Endothelial cell of umbilical vein (primary cell): ENCODE data around the gene PLEKHD1. TPM values are rescaled to one million over a fixed set of nuclear protein-coding genes. Genes with fewer than 3 reads are reported as not detected.
A peak's percentile ranks its signal among the peaks of the same experiment; 100 is the strongest.

ENCODE experiments used
- BruUV-seq: library from RNA; stranded (reverse); fragments of 400-500 nt; replicated peaks from 2 replicates; lab custom pipeline; 2021; lab: Mats Ljungman, UMichigan
- CTCF ChIA-PET: fragments of 300-600, 350-600 bp; sonication (Branson Sonifier 250); formaldehyde crosslinking; loops from one replicate; lab custom pipeline; 2021; ENCODE audit warnings: antibody characterized with exemption, inconsistent platforms; lab: Charles Lee
- POLR2A ChIA-PET: fragments of 300-600, 350-600 bp; sonication (Branson Sonifier 250); formaldehyde crosslinking; loops from one replicate; lab custom pipeline; 2021; ENCODE audit warnings: antibody characterized with exemption, inconsistent platforms; lab: Charles Lee
- DNase-seq: peaks from one replicate; pipeline ENCODE4 v3.0.0-alpha.2; 2011; ENCODE audit warnings: low read depth, low spot score
- FAIRE-seq: peaks from 2 replicates; lab custom pipeline; 2011; peaks lifted over from hg19 to GRCh38; lab: Jason Lieb, UNC
- H2AFZ ChIP-seq: 2 replicates; pipeline ENCODE4 v1.6.0; 2012; ENCODE audit warnings: low read depth, low read length, control low read depth, inconsistent platforms
- H3K27ac ChIP-seq: 2 replicates; pipeline ENCODE4 v1.5.1; 2011; ENCODE audit warnings: low read depth, mild to moderate bottlenecking, control low read depth, low read length, moderate library complexity; ENCODE audit not compliant: insufficient read depth
- H3K27me3 ChIP-seq, 2 experiments: 2 replicates each; pipeline versions ENCODE4 v1.6.0 to v1.6.1; 2011; ENCODE audit warnings: low read length in 2 of 2, mixed read lengths in 1 of 2; ENCODE audit not compliant: control insufficient read depth in 2 of 2, insufficient read depth in 2 of 2
- H3K36me3 ChIP-seq, 2 experiments: 2 replicates in 1 of 2; 3 replicates in 1 of 2; pipeline ENCODE4 v1.5.1; 2011; ENCODE audit warnings: low read length in 2 of 2, mild to moderate bottlenecking in 1 of 2, moderate library complexity in 1 of 2; ENCODE audit not compliant: control insufficient read depth in 2 of 2, insufficient read depth in 2 of 2; ENCODE audit errors: extremely low read depth in 1 of 2
- H3K4me1 ChIP-seq: 3 replicates; pipeline ENCODE4 v1.5.1; 2011; ENCODE audit warnings: mild to moderate bottlenecking, low read length; ENCODE audit not compliant: control insufficient read depth, insufficient read depth; ENCODE audit errors: extremely low read depth
- H3K4me2 ChIP-seq: 2 replicates; pipeline ENCODE4 v1.6.1; 2011; ENCODE audit warnings: low read length, control low read depth, mixed read lengths; ENCODE audit not compliant: insufficient read depth
- H3K4me3 ChIP-seq, 3 experiments: fragments of 200-600 bp in 1 of 3; sonication (generic), shearing (Covaris generic) in 1 of 3; replicated peaks in 1 of 3; 2 replicates each; pipeline ENCODE4 v1.5.1; 2011 to 2016; ENCODE audit warnings: control low read depth in 3 of 3, low read length in 3 of 3, mild to moderate bottlenecking in 2 of 3, inconsistent platforms in 1 of 3, low read depth in 1 of 3, moderate library complexity in 1 of 3; ENCODE audit not compliant: insufficient read depth in 1 of 3
- H3K79me2 ChIP-seq: 2 replicates; pipeline ENCODE4 v1.6.0; 2012; ENCODE audit warnings: low read length, inconsistent platforms; ENCODE audit not compliant: control insufficient read depth, insufficient read depth
- H3K9ac ChIP-seq: replicated peaks from 2 replicates; pipeline ENCODE3; 2011; ENCODE audit warnings: low read length, control low read depth; ENCODE audit not compliant: insufficient read depth; ENCODE audit errors: extremely low read depth
- H3K9me1 ChIP-seq: replicated peaks from 3 replicates; pipeline ENCODE4 v1.6.0; 2011; ENCODE audit warnings: mild to moderate bottlenecking, low read length; ENCODE audit not compliant: control insufficient read depth, insufficient read depth; ENCODE audit errors: extremely low read depth
- H3K9me3 ChIP-seq: replicated peaks from 2 replicates; pipeline ENCODE4 v1.5.1; 2012; ENCODE audit warnings: low read length, inconsistent platforms; ENCODE audit not compliant: control insufficient read depth, insufficient read depth
- H4K20me1 ChIP-seq: replicated peaks from 2 replicates; pipeline ENCODE3; 2011; ENCODE audit warnings: mild to moderate bottlenecking, low read length; ENCODE audit not compliant: control insufficient read depth, insufficient read depth; ENCODE audit errors: extremely low read depth
- EZH2 ChIP-seq: IDR thresholded peaks from 2 replicates; pipeline ENCODE4 v1.6.1; 2012; ENCODE audit warnings: borderline replicate concordance, low read depth, mild to moderate bottlenecking, moderate library complexity, low read length, inconsistent platforms; ENCODE audit not compliant: severe bottlenecking
- FOS ChIP-seq: IDR thresholded peaks from 2 replicates; pipeline ENCODE4 v1.6.1; 2011; ENCODE audit warnings: mild to moderate bottlenecking, low read length, moderate library complexity, borderline replicate concordance; ENCODE audit not compliant: insufficient read depth
- GATA2 ChIP-seq: IDR thresholded peaks from 2 replicates; pipeline ENCODE4 v1.7.0; 2011; ENCODE audit warnings: low read depth, mild to moderate bottlenecking, moderate library complexity, mixed read lengths, low read length; ENCODE audit not compliant: insufficient read length, insufficient read depth
- MYC ChIP-seq: IDR thresholded peaks from one replicate; pipeline ENCODE4 v1.6.1; 2011; ENCODE audit warnings: mild to moderate bottlenecking, low read depth, low read length
- POLR2AphosphoS5 ChIP-seq: IDR thresholded peaks from 2 replicates; pipeline ENCODE4 v1.6.1; 2012; ENCODE audit warnings: low read depth, mild to moderate bottlenecking, control low read depth, low read length, moderate library complexity; ENCODE audit not compliant: insufficient read depth
- dilution Hi-C: fragments of 300-500 bp; cut with MboI; formaldehyde crosslinking; loops from one replicate; pipeline ENCODE4 v1.15.0; 2019; ENCODE audit warnings: low sequenced_read_pairs; ENCODE audit not compliant: extremely low pct_ligation_motif_present
- intact Hi-C: fragments of 100-400 bp; cut with micrococcal nuclease; formaldehyde crosslinking; loops from one replicate; pipeline ENCODE4 v1.10.0; 2022
- polyA plus RNA-seq, 4 experiments: library from polyadenylated mRNA; depleted of rRNA in 3 of 4; stranded (reverse) in 3 of 4; unstranded in 1 of 4; fragments of >200 nt; gene quantifications; 2 replicates each; pipeline versions ENCODE4 v1.2.1 to v1.2.3, GENCODE V29; 2011 to 2012; ENCODE audit warnings: missing spikeins in 1 of 4
- total RNA-seq: library from RNA; stranded (reverse); gene quantifications from 2 replicates; pipeline ENCODE4 v1.2.3, GENCODE V29; 2021
- TF ChIP-seq, protein P1 (sequence below), 2 donors: IDR thresholded peaks; 1 replicate in 1 of 2; 2 replicates in 1 of 2; pipeline ENCODE4 v1.5.1; 2011; ENCODE audit warnings: low read length in 2 of 2, mild to moderate bottlenecking in 2 of 2, moderate library complexity in 2 of 2, control low read depth in 1 of 2, inconsistent platforms in 1 of 2, low read depth in 1 of 2; ENCODE audit not compliant: insufficient read depth in 1 of 2; ENCODE audit errors: extremely low read depth in 1 of 2

PLEKHD1 gene
- total and polyA plus RNA-seq, 2 donors (not counting 3 experiments of a cell fraction or from before 2014, with no cell fraction given), result 0.01 TPM; not detected in 1

DNA sequence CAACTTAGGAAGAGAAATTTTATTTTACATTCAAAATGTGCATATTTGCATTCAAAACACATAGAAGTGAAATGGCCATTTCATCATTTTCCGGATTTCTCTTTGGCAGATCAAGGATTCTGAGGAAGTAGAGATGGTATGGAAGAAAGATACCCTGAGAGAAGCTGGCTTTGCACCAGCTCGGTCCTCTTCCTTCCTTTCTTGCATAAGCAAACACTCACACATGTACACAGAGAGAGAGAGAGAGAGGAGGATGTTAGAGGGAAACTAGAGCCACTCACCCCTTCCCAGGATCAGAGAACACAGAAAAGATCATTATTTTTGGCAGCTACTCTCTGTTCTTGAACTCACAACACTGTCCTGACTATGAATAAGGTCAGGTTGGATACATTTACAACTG lies 15.6 kb upstream of the PLEKHD1 start:
- H4K20me1 ChIP-seq, result no peaks in the 10 kb centered on the region
- TF ChIP-seq POLR2AphosphoS5, result no peak
- TF ChIP-seq EZH2, result no peak
- no peak for TF ChIP-seq GATA2
- TF ChIP-seq, protein P1, sequence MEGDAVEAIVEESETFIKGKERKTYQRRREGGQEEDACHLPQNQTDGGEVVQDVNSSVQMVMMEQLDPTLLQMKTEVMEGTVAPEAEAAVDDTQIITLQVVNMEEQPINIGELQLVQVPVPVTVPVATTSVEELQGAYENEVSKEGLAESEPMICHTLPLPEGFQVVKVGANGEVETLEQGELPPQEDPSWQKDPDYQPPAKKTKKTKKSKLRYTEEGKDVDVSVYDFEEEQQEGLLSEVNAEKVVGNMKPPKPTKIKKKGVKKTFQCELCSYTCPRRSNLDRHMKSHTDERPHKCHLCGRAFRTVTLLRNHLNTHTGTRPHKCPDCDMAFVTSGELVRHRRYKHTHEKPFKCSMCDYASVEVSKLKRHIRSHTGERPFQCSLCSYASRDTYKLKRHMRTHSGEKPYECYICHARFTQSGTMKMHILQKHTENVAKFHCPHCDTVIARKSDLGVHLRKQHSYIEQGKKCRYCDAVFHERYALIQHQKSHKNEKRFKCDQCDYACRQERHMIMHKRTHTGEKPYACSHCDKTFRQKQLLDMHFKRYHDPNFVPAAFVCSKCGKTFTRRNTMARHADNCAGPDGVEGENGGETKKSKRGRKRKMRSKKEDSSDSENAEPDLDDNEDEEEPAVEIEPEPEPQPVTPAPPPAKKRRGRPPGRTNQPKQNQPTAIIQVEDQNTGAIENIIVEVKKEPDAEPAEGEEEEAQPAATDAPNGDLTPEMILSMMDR (IDR thresholded peaks at IDR 0.05; ENCODE audit: extremely low read depth in 1 of 2, insufficient read depth in 1 of 2, low read depth in 1 of 2, low read length in 2 of 2), result no peak
- no peak for TF ChIP-seq FOS
- no peak for TF ChIP-seq MYC
- H3K79me2 ChIP-seq, result no peaks in the 10 kb centered on the region
- DNase-seq, result peak; percentile 20
- H3K9me1 ChIP-seq, result no peaks in the 10 kb centered on the region
- POLR2A ChIA-PET, result no interaction called here
- FAIRE-seq, result peak; percentile 55
- intact Hi-C loops (loop anchor here (10.0 kb wide), 2 partner anchors 314 to 984 kb away; partner anchors contain the start of gene DCAF5), dilution Hi-C loops (no loop called here)
- H3K4me1 ChIP-seq, result peaks cover 15% of the 10 kb centered on the region
- H3K9ac ChIP-seq, result no peak overlapping the region
- H2AFZ ChIP-seq, result no peak overlapping the region
- BruUV-seq, result no TSS peak
- no peak overlapping the region for H3K4me2 ChIP-seq
- H3K9me3 ChIP-seq, result no peaks in the 10 kb centered on the region
- H3K27me3 ChIP-seq, result no peaks in the 10 kb centered on the region
- no peaks in the 10 kb centered on the region for H3K36me3 ChIP-seq
- no peak overlapping the region for H3K27ac ChIP-seq
- H3K4me3 ChIP-seq, result no peak overlapping the region
- CTCF ChIA-PET, result interaction anchor here (1.0 to 1.1 kb wide), 2 partner anchors 9 to 12 kb away, joined by 5 read pairs; no protein-coding TSS in a partner anchor
